Tongue (tissue), 2 donors: ENCODE measurements around the gene NAALADL2. TPM values are rescaled to one million over a fixed set of nuclear protein-coding genes. Genes with fewer than 3 reads are reported as not detected.
"Not testable (repeated sequence)": the region's sequence is repeated elsewhere in the genome, so short reads cannot be mapped to it uniquely, and the experiment has no call there.

Experiments used
- DNase-seq: peaks from one replicate; pipeline ENCODE4 v3.0.0-alpha.2; 2015
- total RNA-seq: library from RNA; depleted of rRNA; stranded (reverse); fragments of >200 nt; gene quantifications from one replicate; pipeline ENCODE4 v1.2.3, GENCODE V29; 2014

The NAALADL2 gene
- total RNA-seq, 1 donor from 2014 or later = 76.0 TPM

DNA sequence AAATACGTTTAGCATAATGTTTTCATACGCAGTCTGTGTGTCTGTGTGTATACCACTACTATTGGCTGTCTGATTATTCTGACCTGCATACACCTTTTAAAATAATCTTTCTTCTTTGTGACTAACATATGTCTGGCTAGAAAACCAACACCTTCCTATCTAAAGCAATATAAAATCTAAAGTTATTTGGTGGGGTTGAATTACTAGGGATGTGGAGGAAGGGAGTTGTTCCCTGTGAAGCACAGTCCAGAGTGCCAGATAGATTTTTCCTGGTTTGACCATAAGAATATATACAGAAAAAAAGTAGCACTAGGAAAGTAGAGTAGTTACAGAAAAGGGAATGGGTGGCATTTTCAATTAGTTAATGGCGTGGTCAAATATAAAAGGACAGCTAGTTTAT, 918.8 kb downstream of the NAALADL2 start:
- DNase-seq = no peak

DNA sequence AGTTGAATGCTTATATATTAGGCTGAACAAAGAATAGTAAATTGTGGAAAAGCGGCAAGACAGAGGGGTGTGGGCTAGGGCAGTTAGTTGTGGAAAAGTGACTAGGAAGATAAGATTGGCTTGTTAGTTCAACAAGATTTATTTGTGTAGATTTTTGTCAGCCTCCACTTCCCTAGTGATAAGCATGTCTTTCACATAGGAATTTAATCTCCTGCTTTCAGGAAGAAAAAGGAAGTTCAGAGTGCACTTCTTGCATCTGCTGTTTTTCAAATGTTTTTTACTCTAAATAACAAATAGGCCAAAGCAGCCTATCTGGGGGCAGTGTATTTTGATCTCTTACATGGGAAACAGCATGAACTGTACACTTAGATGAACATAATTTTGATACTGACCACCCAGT, 919.9 kb downstream of the NAALADL2 start:
- no peak for DNase-seq

DNA sequence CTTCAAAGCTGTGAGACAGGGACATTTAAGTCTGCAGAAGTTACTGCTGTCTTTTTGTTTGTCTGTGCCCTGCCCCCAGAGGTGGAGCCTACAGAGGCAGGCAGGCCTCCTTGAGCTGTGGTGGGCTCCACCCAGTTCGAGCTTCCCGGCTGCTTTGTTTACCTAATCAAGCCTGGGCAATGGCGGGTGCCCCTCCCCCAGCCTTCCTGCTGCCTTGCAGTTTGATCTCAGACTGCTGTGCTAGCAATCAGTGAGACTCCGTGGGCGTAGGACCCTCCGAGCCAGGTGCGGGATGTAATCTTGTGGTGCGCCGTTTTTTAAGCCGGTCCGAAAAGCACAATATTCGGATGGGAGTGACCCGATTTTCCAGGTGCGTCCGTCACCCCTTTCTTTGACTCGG, 928.0 kb downstream of the NAALADL2 start:
- not testable (repeated sequence) for DNase-seq

DNA sequence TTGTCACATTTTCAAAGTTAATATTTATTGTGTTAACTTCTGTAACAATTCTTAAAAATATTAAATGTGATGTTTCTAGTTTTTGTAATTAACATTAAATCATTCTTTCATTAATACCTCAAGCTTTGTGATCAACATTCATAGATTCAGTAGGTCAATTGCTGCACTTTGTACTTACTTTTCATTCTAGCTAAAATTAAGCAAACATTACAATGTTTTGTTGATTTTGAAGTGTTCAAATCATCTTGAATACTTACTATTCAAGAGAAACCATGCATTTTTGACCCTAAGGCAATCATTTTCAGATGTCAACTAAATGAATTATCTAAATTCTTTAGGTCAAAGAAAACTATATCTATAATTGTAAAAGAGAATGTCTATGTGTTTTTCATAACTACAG, 933.1 kb downstream of the NAALADL2 start:
- DNase-seq = no peak

DNA sequence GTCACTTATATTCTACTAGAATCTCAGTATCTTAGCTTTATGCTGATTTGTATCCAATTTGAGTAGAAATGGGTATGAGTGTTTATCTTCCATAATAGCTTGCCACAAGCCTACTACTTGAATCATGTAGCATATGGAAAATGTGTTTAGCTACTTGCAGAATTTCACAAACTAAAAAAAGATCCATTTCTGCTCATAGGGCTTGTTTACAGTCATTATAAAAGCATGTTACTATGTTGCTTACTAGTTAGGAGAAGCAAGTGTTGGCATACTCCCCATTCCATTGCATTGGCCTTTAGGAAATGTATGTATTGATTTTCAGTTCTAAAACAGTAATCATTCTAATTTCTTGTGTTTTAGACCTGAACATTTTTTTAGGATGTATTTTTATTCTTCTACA, 939.2 kb downstream of the NAALADL2 start:
- no peak for DNase-seq

DNA sequence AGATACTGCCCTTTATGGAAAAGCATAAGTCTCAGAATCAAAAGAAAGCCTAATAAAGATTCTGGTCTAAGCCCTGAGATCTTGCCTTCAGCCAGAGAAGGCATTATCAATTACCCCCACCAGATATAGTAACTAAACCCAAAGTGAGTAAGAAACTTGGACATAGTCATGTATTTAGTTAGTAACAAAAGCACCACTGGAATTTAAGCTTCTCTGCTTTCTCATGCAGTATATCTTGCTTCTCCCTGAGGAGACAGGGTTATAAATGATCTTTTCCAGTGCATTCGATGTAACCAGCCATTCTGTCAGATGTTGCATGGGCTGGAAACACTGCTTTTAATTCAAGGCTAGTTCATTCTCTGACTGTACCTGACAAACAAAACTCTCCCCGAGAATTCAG, 946.7 kb downstream of the NAALADL2 start:
- DNase-seq = no peak

DNA sequence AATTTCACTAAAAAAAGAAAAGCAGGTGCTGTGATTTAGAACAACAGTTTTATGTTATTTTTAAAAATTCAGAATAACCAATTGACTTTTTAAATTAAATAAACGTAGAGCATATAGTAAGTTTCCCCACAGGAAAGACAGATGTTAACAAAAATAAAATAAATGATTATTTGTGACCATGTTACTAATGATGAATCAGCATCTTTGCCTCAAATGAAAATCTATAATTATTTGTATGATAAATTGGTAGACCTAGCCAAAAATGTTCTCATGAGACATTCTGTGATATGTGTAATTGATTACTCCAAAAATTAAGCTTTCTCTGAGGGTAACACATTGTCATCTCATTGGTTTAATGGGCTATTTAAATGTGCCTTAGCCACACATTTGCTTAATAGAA, 948.0 kb downstream of the NAALADL2 start:
- no peak for DNase-seq

DNA sequence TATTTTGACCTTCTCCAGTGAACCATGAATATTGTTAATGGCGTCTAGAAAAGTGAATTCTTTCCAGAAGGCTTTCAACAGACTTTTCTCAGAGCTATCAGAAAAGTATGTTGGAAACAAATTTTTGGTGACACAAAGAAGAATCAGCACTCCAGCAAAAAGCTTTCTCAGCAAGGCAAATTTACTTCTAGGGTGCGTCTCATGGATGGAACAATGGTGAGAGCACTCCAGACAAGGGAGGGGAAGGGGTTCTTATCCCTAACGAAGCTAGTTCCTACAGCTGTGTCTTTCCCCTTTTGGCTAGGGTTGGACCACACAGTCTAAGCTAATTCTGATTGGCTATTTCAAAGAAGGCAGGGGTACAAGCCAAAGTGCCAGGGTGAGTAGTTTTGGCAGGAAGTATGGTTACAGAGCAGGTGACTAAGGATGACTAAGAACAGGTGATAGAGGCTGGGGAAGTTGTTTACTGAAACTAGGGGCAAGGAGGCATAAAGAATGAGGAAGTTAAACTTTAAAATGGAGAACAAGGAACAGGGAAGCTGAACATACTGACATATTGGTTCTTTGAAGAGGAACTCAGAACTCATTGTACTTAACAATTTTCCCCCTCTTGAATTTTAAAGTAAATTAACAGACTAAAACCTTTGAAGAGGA, 959.8 kb downstream of the NAALADL2 start:
- DNase-seq = no peak

DNA sequence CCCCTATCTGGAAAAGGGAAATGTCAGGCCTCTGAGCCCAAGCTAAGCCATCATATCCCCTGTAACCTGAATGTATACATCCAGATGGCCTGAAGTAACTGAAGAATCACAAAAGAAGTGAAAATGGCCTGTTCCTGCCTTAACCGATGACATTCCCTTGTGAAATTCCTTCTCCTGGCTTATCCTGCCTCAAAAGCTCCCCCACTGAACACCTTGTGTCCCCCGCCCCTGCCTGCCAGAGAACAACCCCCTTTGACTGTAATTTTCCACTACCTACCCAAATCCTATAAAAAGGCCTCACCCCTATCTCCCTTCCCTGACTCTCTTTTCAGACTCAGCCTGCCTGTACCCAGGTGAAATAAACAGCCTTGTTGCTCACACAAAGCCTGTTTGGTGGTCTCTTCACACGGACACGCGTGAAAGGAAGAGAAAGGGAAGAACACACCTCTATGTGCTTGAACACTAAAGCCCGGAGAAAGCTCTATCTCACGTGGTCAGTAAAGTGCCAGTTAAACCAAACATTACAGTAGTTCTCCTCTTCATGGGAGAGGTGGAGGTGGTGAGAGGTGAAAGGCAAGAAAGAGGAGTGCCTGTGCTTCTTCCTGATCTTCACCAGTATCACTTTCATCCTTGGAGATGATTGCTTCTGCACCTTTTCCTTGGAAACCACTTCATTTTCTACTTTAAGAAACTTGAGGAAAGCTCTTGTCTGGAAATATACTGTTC, 963.8 kb downstream of the NAALADL2 start:
- DNase-seq = not testable (repeated sequence)

DNA sequence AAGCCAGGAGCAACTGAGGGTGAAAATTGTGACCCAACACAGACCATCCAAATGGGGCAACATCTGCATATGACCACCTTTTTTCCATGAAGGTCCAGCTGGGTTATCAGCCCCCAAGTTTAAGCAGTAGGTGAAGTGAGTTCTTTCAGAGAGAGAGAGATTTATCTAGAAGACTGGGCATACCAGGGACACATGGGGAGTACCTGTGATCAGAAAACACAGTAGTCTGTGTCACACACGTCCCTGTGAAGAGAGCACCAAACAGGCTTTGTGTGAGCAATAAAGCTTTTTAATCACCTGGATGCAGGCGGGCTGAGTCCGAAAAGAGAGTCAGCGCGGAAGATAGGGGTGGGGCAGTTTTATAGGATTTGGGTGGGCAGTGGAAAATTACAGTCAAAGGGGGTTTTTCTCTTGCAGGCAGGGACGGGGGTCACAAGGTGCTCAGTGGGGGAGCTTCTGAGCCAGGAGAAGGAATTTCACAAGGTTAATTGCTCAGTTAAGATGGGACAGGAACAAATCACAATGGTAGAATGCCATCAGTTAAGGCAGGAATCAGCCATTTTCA, 966.0 kb downstream of the NAALADL2 start:
- not testable (repeated sequence) for DNase-seq

DNA sequence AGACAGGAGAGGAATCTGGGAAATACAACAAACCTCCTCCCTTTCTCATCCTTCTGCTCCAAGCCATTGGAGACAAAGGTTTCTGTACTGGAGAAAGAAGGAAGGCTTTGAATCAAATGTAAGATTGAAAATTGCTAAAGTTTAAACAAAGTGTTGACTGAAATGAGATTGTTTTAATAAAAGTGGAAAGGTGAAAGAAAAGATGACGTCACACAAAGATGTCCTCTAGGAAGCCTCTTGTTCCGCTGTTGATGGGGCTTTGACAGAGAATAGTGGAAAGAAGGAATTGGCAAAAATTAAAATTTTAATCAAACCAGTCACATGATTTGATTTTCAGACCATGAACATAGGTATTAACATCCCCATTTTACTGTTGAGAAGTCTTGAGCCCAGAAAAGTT, 967.6 kb downstream of the NAALADL2 start:
- no peak for DNase-seq

DNA sequence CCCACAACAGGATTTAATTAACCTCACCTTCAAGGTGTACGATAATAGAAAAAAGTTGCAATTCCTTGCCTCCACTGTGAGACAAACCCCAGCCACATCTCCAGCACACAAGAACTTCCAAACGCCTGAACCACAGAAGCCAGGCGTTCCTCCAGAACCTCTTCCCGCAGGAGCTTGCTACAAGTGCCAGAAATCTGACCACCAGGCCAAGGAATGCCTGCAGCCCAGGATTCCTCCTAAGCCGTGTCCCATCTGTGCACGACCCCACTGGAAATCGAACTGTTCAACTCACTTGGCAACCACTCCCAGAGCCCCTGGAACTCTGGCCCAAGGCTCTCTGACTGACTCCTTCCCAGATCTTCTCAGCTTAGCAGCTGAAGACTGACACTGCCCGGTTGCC, 970.7 kb downstream of the NAALADL2 start:
- DNase-seq = not testable (repeated sequence)

DNA sequence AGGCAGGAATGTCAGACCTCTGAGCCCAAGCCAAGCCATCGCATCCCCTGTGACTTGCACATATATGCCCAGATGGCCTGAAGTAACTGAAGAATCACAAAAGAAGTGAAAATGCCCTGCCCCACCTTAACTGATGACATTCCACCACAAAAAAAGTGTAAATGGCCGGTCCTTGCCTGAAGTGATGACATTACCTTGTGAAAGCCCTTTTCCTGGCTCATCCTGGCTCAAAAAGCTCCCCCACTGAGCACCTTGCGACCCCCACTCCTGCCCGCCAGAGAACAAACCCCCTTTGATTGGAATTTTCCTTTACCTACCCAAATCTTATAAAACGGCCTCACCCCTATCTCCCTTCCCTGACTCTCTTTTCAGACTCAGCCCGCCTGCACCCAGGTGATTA, 976.6 kb downstream of the NAALADL2 start:
- not testable (repeated sequence) for DNase-seq

DNA sequence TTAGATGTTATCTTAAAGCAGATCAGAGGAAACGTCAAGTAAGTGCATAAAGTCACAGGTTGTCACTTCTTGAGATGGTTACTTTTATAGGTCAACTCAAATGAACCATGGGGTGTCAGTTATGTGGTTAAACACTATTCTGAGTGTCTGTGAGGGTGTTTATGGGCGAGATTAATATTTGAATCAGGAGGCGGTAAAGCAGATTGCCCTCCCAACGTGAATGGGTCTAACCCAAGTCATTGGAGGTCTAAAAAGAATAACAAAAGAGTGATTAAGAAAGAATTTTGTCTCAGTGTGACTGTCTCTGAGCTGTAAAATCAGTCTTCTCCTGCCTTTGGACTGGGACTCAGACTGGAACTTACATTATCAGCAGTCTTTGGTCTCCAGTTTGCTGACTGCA, 977.5 kb downstream of the NAALADL2 start:
- no peak for DNase-seq

DNA sequence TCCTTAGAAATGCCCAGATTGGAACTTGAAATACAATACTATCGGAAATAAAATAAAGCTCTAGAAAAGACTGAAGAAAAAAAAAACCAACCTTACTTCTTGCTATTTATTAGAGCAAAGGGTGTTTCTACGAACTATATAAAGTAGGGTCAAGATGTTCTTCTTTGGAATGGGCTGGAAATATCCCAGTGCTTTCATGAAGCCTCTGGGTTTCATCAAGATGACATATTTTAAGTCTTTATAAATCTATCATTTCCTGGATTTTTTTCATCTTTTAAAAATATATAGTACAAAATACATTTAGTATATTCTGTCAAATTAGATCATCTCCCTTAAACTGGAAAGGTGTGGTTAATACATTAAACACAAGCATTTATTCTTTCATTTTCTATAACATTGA, 978.8 kb downstream of the NAALADL2 start:
- no peak for DNase-seq

DNA sequence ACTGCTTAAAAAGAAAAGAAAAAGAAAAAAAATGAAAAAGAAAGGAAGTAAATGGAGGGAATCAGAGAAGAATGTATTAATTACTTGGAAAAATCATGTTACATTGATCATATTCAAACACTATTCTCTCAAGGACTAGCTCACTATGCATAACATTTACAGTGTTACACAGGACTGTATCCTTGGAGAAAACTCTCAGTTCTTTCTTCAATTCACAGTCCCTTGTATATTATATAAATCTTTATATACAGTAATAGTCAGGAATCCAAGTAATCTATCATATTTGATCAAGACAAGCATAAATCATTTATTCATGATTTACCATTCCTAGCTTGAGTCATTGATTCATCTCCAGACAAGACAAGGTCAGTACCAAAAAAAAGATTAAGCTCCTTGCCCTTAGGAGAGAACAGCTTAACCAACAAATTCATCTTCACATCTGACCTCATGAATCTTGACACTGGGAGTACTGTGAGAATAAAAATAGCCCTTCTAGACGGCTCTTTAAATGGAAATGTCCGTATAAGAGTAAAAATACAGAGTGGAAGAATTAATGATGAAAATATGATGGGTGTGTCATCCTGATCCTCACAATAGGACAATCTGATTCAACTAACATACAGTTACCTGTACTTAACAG, 980.4 kb downstream of the NAALADL2 start:
- DNase-seq = no peak

DNA sequence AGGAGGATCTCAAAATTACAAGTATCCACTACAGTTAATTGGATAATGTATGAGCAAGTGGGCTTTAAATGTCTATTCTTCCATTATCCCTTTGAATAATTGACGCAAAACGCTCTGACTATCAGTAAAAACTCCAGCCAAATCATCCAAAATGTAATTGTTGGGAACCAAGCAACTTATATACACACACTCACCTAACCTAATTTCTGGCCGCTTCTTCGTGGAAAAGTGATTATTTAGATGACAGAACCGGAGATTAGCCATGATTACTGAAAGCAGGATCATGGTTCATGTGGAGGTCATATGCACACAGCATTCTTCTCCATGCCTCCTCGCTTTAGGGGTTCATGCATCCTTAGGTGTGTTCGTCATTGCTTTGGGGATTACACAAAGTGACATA, 992.4 kb downstream of the NAALADL2 start:
- DNase-seq = no peak

DNA sequence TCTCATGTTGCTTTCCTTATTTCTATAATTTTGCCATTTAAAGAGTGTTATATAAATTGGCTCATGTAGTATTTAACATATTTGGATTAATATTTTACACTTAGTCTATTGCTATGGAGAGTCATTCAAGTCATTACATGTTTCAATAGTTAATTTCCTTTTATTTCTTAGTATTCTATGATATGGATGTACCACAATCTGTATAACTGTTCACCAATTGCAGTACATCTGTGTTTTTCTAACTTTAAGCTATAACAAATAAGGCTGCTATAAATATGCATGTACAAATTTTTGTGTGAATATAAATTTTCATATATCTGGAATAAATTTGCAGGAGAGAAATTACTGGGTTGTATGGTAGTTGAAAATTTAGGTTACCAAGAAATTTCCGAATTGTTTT, 993.4 kb downstream of the NAALADL2 start:
- no peak for DNase-seq

DNA sequence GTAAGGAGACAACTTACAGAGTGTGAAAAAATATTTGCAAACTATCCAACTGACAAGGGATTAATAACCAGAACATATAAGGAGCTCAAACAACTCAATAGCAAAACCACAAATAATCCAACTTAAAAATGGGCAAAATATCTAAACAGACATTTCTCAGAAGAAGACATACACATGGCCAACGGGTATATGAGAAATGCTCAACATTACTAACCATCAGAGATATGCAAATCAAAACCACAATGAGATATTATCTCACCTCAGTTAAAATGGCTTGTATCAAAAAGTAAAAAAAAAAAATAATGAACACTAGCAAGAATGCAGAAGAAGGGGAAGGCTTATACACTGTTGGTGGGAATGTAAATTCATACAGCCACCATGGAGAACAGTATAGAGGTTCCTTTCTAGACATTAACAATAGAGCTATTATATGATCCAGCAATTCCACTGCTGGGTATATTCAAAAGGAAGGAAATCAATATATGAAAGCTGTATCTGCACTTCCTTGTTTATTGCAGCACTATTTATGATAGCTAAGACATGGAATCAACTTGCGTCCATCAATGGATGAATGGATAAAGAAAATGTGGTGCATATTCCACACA, 998.6 kb downstream of the NAALADL2 start:
- DNase-seq = no peak
